Endothelial cell of umbilical vein (primary cell): ENCODE results near the gene RIGI. TPM values are rescaled to one million over a fixed set of nuclear protein-coding genes. Genes with fewer than 3 reads are reported as not detected.

Source experiments
- BruUV-seq: library from RNA; stranded (reverse); fragments of 400-500 nt; replicated peaks from 2 replicates; lab custom pipeline; 2021; lab: Mats Ljungman, UMichigan
- CTCF ChIA-PET: fragments of 300-600, 350-600 bp; sonication (Branson Sonifier 250); formaldehyde crosslinking; loops from one replicate; lab custom pipeline; 2021; ENCODE audit warnings: antibody characterized with exemption, inconsistent platforms; lab: Charles Lee
- POLR2A ChIA-PET: fragments of 300-600, 350-600 bp; sonication (Branson Sonifier 250); formaldehyde crosslinking; loops from one replicate; lab custom pipeline; 2021; ENCODE audit warnings: antibody characterized with exemption, inconsistent platforms; lab: Charles Lee
- DNase-seq: peaks from one replicate; pipeline ENCODE4 v3.0.0-alpha.2; 2011; ENCODE audit warnings: low read depth, low spot score
- FAIRE-seq: peaks from 2 replicates; lab custom pipeline; 2011; peaks lifted over from hg19 to GRCh38; lab: Jason Lieb, UNC
- H2AFZ ChIP-seq: 2 replicates; pipeline ENCODE4 v1.6.0; 2012; ENCODE audit warnings: low read depth, low read length, control low read depth, inconsistent platforms
- H3K27ac ChIP-seq: 2 replicates; pipeline ENCODE4 v1.5.1; 2011; ENCODE audit warnings: low read depth, mild to moderate bottlenecking, control low read depth, low read length, moderate library complexity; ENCODE audit not compliant: insufficient read depth
- H3K27me3 ChIP-seq, 2 experiments: 2 replicates each; pipeline versions ENCODE4 v1.6.0 to v1.6.1; 2011; ENCODE audit warnings: low read length in 2 of 2, mixed read lengths in 1 of 2; ENCODE audit not compliant: control insufficient read depth in 2 of 2, insufficient read depth in 2 of 2
- H3K36me3 ChIP-seq, 2 experiments: 2 replicates in 1 of 2; 3 replicates in 1 of 2; pipeline ENCODE4 v1.5.1; 2011; ENCODE audit warnings: low read length in 2 of 2, mild to moderate bottlenecking in 1 of 2, moderate library complexity in 1 of 2; ENCODE audit not compliant: control insufficient read depth in 2 of 2, insufficient read depth in 2 of 2; ENCODE audit errors: extremely low read depth in 1 of 2
- H3K4me1 ChIP-seq: 3 replicates; pipeline ENCODE4 v1.5.1; 2011; ENCODE audit warnings: mild to moderate bottlenecking, low read length; ENCODE audit not compliant: control insufficient read depth, insufficient read depth; ENCODE audit errors: extremely low read depth
- H3K4me2 ChIP-seq: 2 replicates; pipeline ENCODE4 v1.6.1; 2011; ENCODE audit warnings: low read length, control low read depth, mixed read lengths; ENCODE audit not compliant: insufficient read depth
- H3K4me3 ChIP-seq, 3 experiments: fragments of 200-600 bp in 1 of 3; sonication (generic), shearing (Covaris generic) in 1 of 3; replicated peaks in 1 of 3; 2 replicates each; pipeline ENCODE4 v1.5.1; 2011 to 2016; ENCODE audit warnings: control low read depth in 3 of 3, low read length in 3 of 3, mild to moderate bottlenecking in 2 of 3, inconsistent platforms in 1 of 3, low read depth in 1 of 3, moderate library complexity in 1 of 3; ENCODE audit not compliant: insufficient read depth in 1 of 3
- H3K79me2 ChIP-seq: 2 replicates; pipeline ENCODE4 v1.6.0; 2012; ENCODE audit warnings: low read length, inconsistent platforms; ENCODE audit not compliant: control insufficient read depth, insufficient read depth
- H3K9ac ChIP-seq: replicated peaks from 2 replicates; pipeline ENCODE3; 2011; ENCODE audit warnings: low read length, control low read depth; ENCODE audit not compliant: insufficient read depth; ENCODE audit errors: extremely low read depth
- H3K9me1 ChIP-seq: replicated peaks from 3 replicates; pipeline ENCODE4 v1.6.0; 2011; ENCODE audit warnings: mild to moderate bottlenecking, low read length; ENCODE audit not compliant: control insufficient read depth, insufficient read depth; ENCODE audit errors: extremely low read depth
- H3K9me3 ChIP-seq: replicated peaks from 2 replicates; pipeline ENCODE4 v1.5.1; 2012; ENCODE audit warnings: low read length, inconsistent platforms; ENCODE audit not compliant: control insufficient read depth, insufficient read depth
- H4K20me1 ChIP-seq: replicated peaks from 2 replicates; pipeline ENCODE3; 2011; ENCODE audit warnings: mild to moderate bottlenecking, low read length; ENCODE audit not compliant: control insufficient read depth, insufficient read depth; ENCODE audit errors: extremely low read depth
- CTCF ChIP-seq, 2 donors: IDR thresholded peaks; 1 replicate in 1 of 2; 2 replicates in 1 of 2; pipeline ENCODE4 v1.5.1; 2011; ENCODE audit warnings: low read length in 2 of 2, mild to moderate bottlenecking in 2 of 2, moderate library complexity in 2 of 2, control low read depth in 1 of 2, inconsistent platforms in 1 of 2, low read depth in 1 of 2; ENCODE audit not compliant: insufficient read depth in 1 of 2; ENCODE audit errors: extremely low read depth in 1 of 2
- EZH2 ChIP-seq: IDR thresholded peaks from 2 replicates; pipeline ENCODE4 v1.6.1; 2012; ENCODE audit warnings: borderline replicate concordance, low read depth, mild to moderate bottlenecking, moderate library complexity, low read length, inconsistent platforms; ENCODE audit not compliant: severe bottlenecking
- FOS ChIP-seq: IDR thresholded peaks from 2 replicates; pipeline ENCODE4 v1.6.1; 2011; ENCODE audit warnings: mild to moderate bottlenecking, low read length, moderate library complexity, borderline replicate concordance; ENCODE audit not compliant: insufficient read depth
- GATA2 ChIP-seq: IDR thresholded peaks from 2 replicates; pipeline ENCODE4 v1.7.0; 2011; ENCODE audit warnings: low read depth, mild to moderate bottlenecking, moderate library complexity, mixed read lengths, low read length; ENCODE audit not compliant: insufficient read length, insufficient read depth
- JUN ChIP-seq: IDR thresholded peaks from 2 replicates; pipeline ENCODE4 v1.6.1; 2011; ENCODE audit warnings: borderline replicate concordance, low read depth; ENCODE audit not compliant: insufficient read length, insufficient read depth
- MYC ChIP-seq: IDR thresholded peaks from one replicate; pipeline ENCODE4 v1.6.1; 2011; ENCODE audit warnings: mild to moderate bottlenecking, low read depth, low read length
- POLR2A ChIP-seq: IDR thresholded peaks from 2 replicates; pipeline ENCODE4 v1.6.1; 2012; ENCODE audit warnings: low read depth, mild to moderate bottlenecking, control low read depth, low read length
- dilution Hi-C: fragments of 300-500 bp; cut with MboI; formaldehyde crosslinking; loops from one replicate; pipeline ENCODE4 v1.15.0; 2019; ENCODE audit warnings: low sequenced_read_pairs; ENCODE audit not compliant: extremely low pct_ligation_motif_present
- intact Hi-C: fragments of 100-400 bp; cut with micrococcal nuclease; formaldehyde crosslinking; loops from one replicate; pipeline ENCODE4 v1.10.0; 2022
- polyA plus RNA-seq, 4 experiments: library from polyadenylated mRNA; depleted of rRNA in 3 of 4; stranded (reverse) in 3 of 4; unstranded in 1 of 4; fragments of >200 nt; gene quantifications; 2 replicates each; pipeline versions ENCODE4 v1.2.1 to v1.2.3, GENCODE V29; 2011 to 2012; ENCODE audit warnings: missing spikeins in 1 of 4
- total RNA-seq: library from RNA; stranded (reverse); gene quantifications from 2 replicates; pipeline ENCODE4 v1.2.3, GENCODE V29; 2021
- TF ChIP-seq, protein P1 (sequence below): IDR thresholded peaks from 2 replicates; pipeline ENCODE4 v1.6.1; 2011; ENCODE audit not compliant: insufficient read depth, insufficient read length

Gene RIGI
- total and polyA plus RNA-seq, 2 donors (not counting 3 experiments of a cell fraction or from before 2014, with no cell fraction given): 4.5 to 13.3 TPM

- no peaks in the 10 kb centered on the region for H3K9me1 ChIP-seq
- H2AFZ ChIP-seq: no peak overlapping the region
- H3K4me3 ChIP-seq: no peak overlapping the region
- CTCF ChIA-PET: interaction anchor here (0.5 to 2.6 kb wide), 2 partner anchors 10 to 18 kb away, joined by 4 to 11 read pairs; partner anchors contain the start of gene RIGI
- dilution Hi-C loops: no loop called here
- no peaks in the 10 kb centered on the region for H3K36me3 ChIP-seq
- no TSS peak for BruUV-seq
- peaks cover 1% of the 10 kb centered on the region for H3K79me2 ChIP-seq
- no peak overlapping the region for H3K27ac ChIP-seq
- DNase-seq: no peak
- no peaks in the 10 kb centered on the region for H3K27me3 ChIP-seq
- H3K4me1 ChIP-seq: no peaks in the 10 kb centered on the region
- intact Hi-C loops: no loop called here
- H3K9me3 ChIP-seq: no peaks in the 10 kb centered on the region
- FAIRE-seq: no peak
- H3K9ac ChIP-seq: no peak overlapping the region
- H3K4me2 ChIP-seq: no peak overlapping the region
- H4K20me1 ChIP-seq: no peaks in the 10 kb centered on the region
- no peak for TF ChIP-seq POLR2A
- TF ChIP-seq, protein P1, sequence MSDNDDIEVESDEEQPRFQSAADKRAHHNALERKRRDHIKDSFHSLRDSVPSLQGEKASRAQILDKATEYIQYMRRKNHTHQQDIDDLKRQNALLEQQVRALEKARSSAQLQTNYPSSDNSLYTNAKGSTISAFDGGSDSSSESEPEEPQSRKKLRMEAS: no peak
- TF ChIP-seq CTCF (IDR thresholded peaks at IDR 0.05; ENCODE audit: extremely low read depth in 1 of 2, insufficient read depth in 1 of 2, low read depth in 1 of 2, low read length in 2 of 2): no peak
- TF ChIP-seq MYC: no peak
- no peak for TF ChIP-seq FOS
- TF ChIP-seq GATA2: no peak
- no peak for TF ChIP-seq JUN
- TF ChIP-seq EZH2: no peak
- POLR2A ChIA-PET: no interaction called here
Measured at GRCh38 chr9:32516241-32516640, 9.8 kb downstream of the RIGI start.
